Ishikawa (cell line): ENCODE results near the gene THADA.

Experiments
- CEBPB ChIP-seq: IDR thresholded peaks from 2 replicates; pipeline ENCODE4 v1.6.1; 2012
- CREB1 ChIP-seq: IDR thresholded peaks from 2 replicates; pipeline ENCODE4 v1.6.1; 2012; ENCODE audit warnings: low read depth
- EGR1 ChIP-seq: IDR thresholded peaks from 2 replicates; pipeline ENCODE4 v1.6.1; 2012
- EP300 ChIP-seq: IDR thresholded peaks from 2 replicates; pipeline ENCODE4 v1.6.1; 2012; ENCODE audit warnings: borderline replicate concordance
- FOXM1 ChIP-seq: IDR thresholded peaks from 2 replicates; pipeline ENCODE4 v1.6.1; 2012; ENCODE audit warnings: low read depth, borderline replicate concordance
- MAX ChIP-seq: IDR thresholded peaks from 2 replicates; pipeline ENCODE4 v1.6.1; 2012
- NFIC ChIP-seq: IDR thresholded peaks from 2 replicates; pipeline ENCODE4 v1.6.1; 2012
- RAD21 ChIP-seq: IDR thresholded peaks from 2 replicates; pipeline ENCODE4 v1.6.1; 2012; ENCODE audit warnings: low read depth
- REST ChIP-seq: IDR thresholded peaks from 2 replicates; pipeline ENCODE4 v1.6.1; 2012; ENCODE audit warnings: low read depth, mild to moderate bottlenecking
- TAF1 ChIP-seq: IDR thresholded peaks from 2 replicates; pipeline ENCODE4 v1.6.1; 2012; ENCODE audit warnings: low read depth, mild to moderate bottlenecking
- TCF12 ChIP-seq: IDR thresholded peaks from 2 replicates; pipeline ENCODE4 v1.6.1; 2012; ENCODE audit warnings: low read depth
- TEAD4 ChIP-seq: IDR thresholded peaks from 2 replicates; pipeline ENCODE4 v1.6.1; 2012
- USF1 ChIP-seq: IDR thresholded peaks from 2 replicates; pipeline ENCODE4 v1.6.1; 2012
- YY1 ChIP-seq: IDR thresholded peaks from 2 replicates; pipeline ENCODE4 v1.6.1; 2012; ENCODE audit warnings: low read depth
- ZBTB7A ChIP-seq: IDR thresholded peaks from 2 replicates; pipeline ENCODE4 v1.6.1; 2012; ENCODE audit warnings: low read depth

THADA gene

GRCh38 chr2:43251171-43251731, 344.6 kb downstream of the THADA start:
- TF ChIP-seq CEBPB, result no peak
- no peak for TF ChIP-seq FOXM1
- no peak for TF ChIP-seq USF1
- TF ChIP-seq NFIC, result 0 out of 2 replicates have a peak, but pooled peaks have one; percentile 14
- TF ChIP-seq TCF12, result peak; percentile 43; the same call in 1 of the 2 replicates
- no peak for TF ChIP-seq ZBTB7A
- no peak for TF ChIP-seq TAF1
- TF ChIP-seq EGR1, result no peak
- no peak for TF ChIP-seq EP300
- TF ChIP-seq YY1, result no peak
- no peak for TF ChIP-seq MAX
- peak; percentile 13; the same call in 1 of the 2 replicates for TF ChIP-seq RAD21
- no peak for TF ChIP-seq CREB1
- TF ChIP-seq TEAD4, result peak; percentile 65; the same call in 1 of the 2 replicates
- TF ChIP-seq REST, result no peak

DNA sequence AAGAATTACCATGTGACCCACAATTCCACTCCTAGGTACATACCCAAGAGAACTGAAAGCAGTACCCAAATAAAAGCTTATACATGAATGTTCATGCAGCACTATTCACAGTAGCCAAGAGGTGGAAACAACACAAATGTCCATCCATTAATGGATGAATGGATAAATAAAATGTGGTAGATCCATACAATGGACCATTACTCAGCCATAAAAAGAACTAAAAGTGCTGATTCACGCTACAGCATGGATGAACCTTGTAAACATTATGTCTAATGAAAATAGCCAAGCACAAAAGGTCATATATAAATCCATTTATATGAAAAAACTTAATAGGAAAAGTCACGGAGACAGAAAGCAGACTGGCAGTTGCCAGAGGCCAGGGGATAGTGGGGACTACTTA, 345.8 kb downstream of the THADA start:
- TF ChIP-seq TEAD4 (no peak), CREB1 (no peak), CEBPB (no peak), YY1 (no peak), EGR1 (no peak), TCF12 (no peak), FOXM1 (no peak), USF1 (no peak), MAX (no peak), EP300 (no peak), RAD21 (no peak), NFIC (no peak), REST (no peak), TAF1 (no peak), ZBTB7A (no peak)

GRCh38 chr2:43248621-43249020, 347.2 kb downstream of the THADA start:
- TF ChIP-seq MAX, result no peak

GRCh38 chr2:43246641-43247040, 349.2 kb downstream of the THADA start:
- TF ChIP-seq FOXM1 (no peak), TAF1 (no peak), RAD21 (no peak), TEAD4 (no peak), REST (no peak), EGR1 (no peak)

DNA sequence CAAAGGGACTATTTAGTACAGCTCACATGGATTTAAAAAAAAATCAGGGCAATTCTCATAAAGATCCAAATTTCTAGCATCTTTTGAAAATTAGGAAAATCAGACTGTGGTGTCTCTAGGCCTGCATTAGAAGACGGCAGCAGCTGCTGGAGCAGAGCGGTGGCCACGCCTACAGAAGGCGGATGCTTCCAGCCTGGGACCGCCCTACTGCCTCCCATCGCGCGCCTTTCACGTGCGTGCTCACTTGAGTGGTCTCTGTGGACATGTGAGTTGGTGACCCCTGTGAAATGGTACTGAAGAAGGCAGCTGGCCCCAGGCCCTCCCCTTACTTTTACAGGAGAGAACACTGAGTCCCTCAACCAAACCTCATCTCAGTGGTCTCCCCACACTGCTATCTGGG, 354.3 kb downstream of the THADA start:
- TF ChIP-seq EGR1 (no peak), NFIC (no peak), MAX (no peak), REST (no peak), CEBPB (no peak), YY1 (no peak), RAD21 (no peak), CREB1 (no peak), USF1 (no peak), EP300 (no peak), TEAD4 (no peak), ZBTB7A (no peak), TAF1 (no peak), TCF12 (no peak), FOXM1 (no peak)
